ENCODE data around the gene TXNDC2. TPM values are rescaled to one million over a fixed set of nuclear protein-coding genes. Genes with fewer than 3 reads are reported as not detected.

TXNDC2 gene
- total and polyA plus RNA-seq, 2 donors (not counting 1 experiment from before 2014, with no cell fraction given): 0.15 TPM; not detected in 1

DNA sequence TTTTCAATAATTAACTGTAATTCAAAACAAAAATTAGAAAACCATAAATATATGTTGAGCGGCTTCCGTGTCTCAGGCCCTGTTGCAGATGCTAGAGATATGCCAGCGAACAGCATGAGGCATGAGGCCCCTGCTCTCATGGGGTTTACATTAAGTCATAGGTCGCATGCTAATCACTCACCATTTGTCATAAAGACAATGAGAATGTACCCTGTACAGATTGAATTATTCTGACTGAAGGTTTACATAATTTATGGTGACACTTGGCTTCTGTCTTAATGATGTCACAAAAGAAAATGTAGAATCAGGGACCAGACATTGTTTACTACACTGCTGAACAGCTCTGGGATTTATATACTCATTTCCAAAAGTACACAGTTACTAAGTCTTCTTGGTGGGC, 22.1 kb downstream of the TXNDC2 start:
- no peaks in the 10 kb centered on the region for H3K4me1 ChIP-seq (ENCODE audit: control insufficient read depth, extremely low read depth, insufficient read depth, low read length)
- no peaks in the 10 kb centered on the region for H3K79me2 ChIP-seq (ENCODE audit: control insufficient read depth, insufficient read depth, low read length)
- no peak overlapping the region for H3K4me3 ChIP-seq (replicated peaks in 1 of 4; ENCODE audit: control extremely low read depth in 1 of 4, insufficient read depth in 1 of 4, low read depth in 3 of 4, low read length in 4 of 4)
- H3K36me3 ChIP-seq (ENCODE audit: control insufficient read depth, insufficient read depth, low read length): no peaks in the 10 kb centered on the region
- no peak overlapping the region for H3K9ac ChIP-seq (ENCODE audit: insufficient read depth, low read length)
- TF ChIP-seq EZH2 (IDR thresholded peaks at IDR 0.05; ENCODE audit: low read length, missing control alignments): no peak
- TF ChIP-seq, protein P1, sequence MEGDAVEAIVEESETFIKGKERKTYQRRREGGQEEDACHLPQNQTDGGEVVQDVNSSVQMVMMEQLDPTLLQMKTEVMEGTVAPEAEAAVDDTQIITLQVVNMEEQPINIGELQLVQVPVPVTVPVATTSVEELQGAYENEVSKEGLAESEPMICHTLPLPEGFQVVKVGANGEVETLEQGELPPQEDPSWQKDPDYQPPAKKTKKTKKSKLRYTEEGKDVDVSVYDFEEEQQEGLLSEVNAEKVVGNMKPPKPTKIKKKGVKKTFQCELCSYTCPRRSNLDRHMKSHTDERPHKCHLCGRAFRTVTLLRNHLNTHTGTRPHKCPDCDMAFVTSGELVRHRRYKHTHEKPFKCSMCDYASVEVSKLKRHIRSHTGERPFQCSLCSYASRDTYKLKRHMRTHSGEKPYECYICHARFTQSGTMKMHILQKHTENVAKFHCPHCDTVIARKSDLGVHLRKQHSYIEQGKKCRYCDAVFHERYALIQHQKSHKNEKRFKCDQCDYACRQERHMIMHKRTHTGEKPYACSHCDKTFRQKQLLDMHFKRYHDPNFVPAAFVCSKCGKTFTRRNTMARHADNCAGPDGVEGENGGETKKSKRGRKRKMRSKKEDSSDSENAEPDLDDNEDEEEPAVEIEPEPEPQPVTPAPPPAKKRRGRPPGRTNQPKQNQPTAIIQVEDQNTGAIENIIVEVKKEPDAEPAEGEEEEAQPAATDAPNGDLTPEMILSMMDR (conservative IDR thresholded peaks at IDR 0.05 in 1 of 2, IDR thresholded peaks at IDR 0.05 in 1 of 2; ENCODE audit: low read depth in 1 of 2, low read length in 2 of 2): no peak
- no peak overlapping the region for H3K27ac ChIP-seq (ENCODE audit: insufficient read depth, low read length)
- no peak for DNase-seq (ENCODE audit: low read depth in 2 of 2)
- H3K4me2 ChIP-seq (ENCODE audit: extremely low read depth, insufficient read depth, low read length): no peak overlapping the region
- H3K27me3 ChIP-seq (ENCODE audit: control insufficient read depth, insufficient read depth, low read length): peaks cover 6% of the 10 kb centered on the region
- no peaks in the 10 kb centered on the region for H4K20me1 ChIP-seq (ENCODE audit: control insufficient read depth, extremely low read depth, insufficient read depth, low read length)
- no peaks in the 10 kb centered on the region for H3K9me3 ChIP-seq (ENCODE audit: control insufficient read depth, insufficient read depth, low read depth, low read length)
- no peak overlapping the region for H2AFZ ChIP-seq (ENCODE audit: low read length)

DNA sequence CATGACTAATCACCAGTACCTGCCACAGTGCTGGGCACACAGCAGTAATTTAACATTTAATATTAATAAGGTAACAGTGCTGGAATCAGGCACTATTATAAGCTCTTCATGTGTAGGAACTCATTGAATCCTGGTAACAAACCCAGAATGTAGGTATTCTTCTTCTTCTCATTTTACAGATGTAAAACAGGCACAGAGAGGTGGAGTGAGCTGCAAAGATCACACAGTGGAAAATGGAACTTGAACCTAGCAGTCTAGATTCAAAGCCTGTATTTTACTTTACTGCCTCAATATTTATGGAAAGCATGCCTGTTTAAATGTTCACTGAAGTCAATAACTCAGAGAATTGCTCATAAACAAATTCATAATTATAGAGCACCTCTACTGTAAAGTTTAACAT, 24.3 kb downstream of the TXNDC2 start:
- Histone ChIP-seq H2AFZ (ENCODE audit: low read length) (no peak overlapping the region), H3K79me2 (ENCODE audit: control insufficient read depth, insufficient read depth, low read length) (peaks cover 11% of the 10 kb centered on the region), H3K4me1 (ENCODE audit: control insufficient read depth, extremely low read depth, insufficient read depth, low read length) (no peaks in the 10 kb centered on the region), H3K9me3 (ENCODE audit: control insufficient read depth, insufficient read depth, low read depth, low read length) (no peaks in the 10 kb centered on the region), H4K20me1 (ENCODE audit: control insufficient read depth, extremely low read depth, insufficient read depth, low read length) (no peaks in the 10 kb centered on the region), H3K36me3 (ENCODE audit: control insufficient read depth, insufficient read depth, low read length) (no peaks in the 10 kb centered on the region), H3K27ac (ENCODE audit: insufficient read depth, low read length) (no peak overlapping the region), H3K4me2 (ENCODE audit: extremely low read depth, insufficient read depth, low read length) (no peak overlapping the region), H3K27me3 (ENCODE audit: control insufficient read depth, insufficient read depth, low read length) (peaks cover 6% of the 10 kb centered on the region), H3K9ac (ENCODE audit: insufficient read depth, low read length) (no peak overlapping the region), H3K4me3 (replicated peaks in 1 of 4; ENCODE audit: control extremely low read depth in 1 of 4, insufficient read depth in 1 of 4, low read depth in 3 of 4, low read length in 4 of 4) (no peak overlapping the region)
- DNase-seq (ENCODE audit: low read depth in 2 of 2): no peak
- TF ChIP-seq, protein P1 (conservative IDR thresholded peaks at IDR 0.05 in 1 of 2, IDR thresholded peaks at IDR 0.05 in 1 of 2; ENCODE audit: low read depth in 1 of 2, low read length in 2 of 2): no peak
- TF ChIP-seq EZH2 (IDR thresholded peaks at IDR 0.05; ENCODE audit: low read length, missing control alignments): no peak

DNA sequence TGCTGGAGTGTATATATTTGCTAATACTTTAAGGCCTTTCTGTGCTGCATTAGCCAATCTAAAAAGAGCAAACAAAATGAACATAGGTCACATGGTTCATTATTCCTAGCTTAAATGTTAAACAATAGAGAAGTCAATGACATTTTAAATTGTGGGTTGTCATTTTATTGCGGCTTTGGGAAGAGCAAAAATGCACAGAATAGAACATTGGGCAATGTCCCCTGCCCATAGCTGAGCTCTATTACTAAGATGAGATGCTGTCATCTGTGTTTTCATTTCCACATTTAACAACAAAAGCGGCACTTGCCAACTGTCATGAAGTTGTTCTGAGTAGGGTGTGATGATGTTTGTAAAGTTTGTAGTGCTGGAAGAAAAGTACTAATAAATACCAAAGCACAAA, 24.9 kb downstream of the TXNDC2 start:
- Histone ChIP-seq H3K9ac (ENCODE audit: insufficient read depth, low read length) (no peak overlapping the region), H3K9me3 (ENCODE audit: control insufficient read depth, insufficient read depth, low read depth, low read length) (no peaks in the 10 kb centered on the region), H3K4me3 (replicated peaks in 1 of 4; ENCODE audit: control extremely low read depth in 1 of 4, insufficient read depth in 1 of 4, low read depth in 3 of 4, low read length in 4 of 4) (no peak overlapping the region), H3K27ac (ENCODE audit: insufficient read depth, low read length) (no peak overlapping the region), H2AFZ (ENCODE audit: low read length) (no peak overlapping the region), H3K36me3 (ENCODE audit: control insufficient read depth, insufficient read depth, low read length) (no peaks in the 10 kb centered on the region), H3K79me2 (ENCODE audit: control insufficient read depth, insufficient read depth, low read length) (peaks cover 17% of the 10 kb centered on the region), H3K4me1 (ENCODE audit: control insufficient read depth, extremely low read depth, insufficient read depth, low read length) (no peaks in the 10 kb centered on the region), H3K4me2 (ENCODE audit: extremely low read depth, insufficient read depth, low read length) (no peak overlapping the region), H4K20me1 (ENCODE audit: control insufficient read depth, extremely low read depth, insufficient read depth, low read length) (peaks cover 2% of the 10 kb centered on the region), H3K27me3 (ENCODE audit: control insufficient read depth, insufficient read depth, low read length) (peaks cover 6% of the 10 kb centered on the region)
- DNase-seq (ENCODE audit: low read depth in 2 of 2): no peak
- TF ChIP-seq, protein P1 (conservative IDR thresholded peaks at IDR 0.05 in 1 of 2, IDR thresholded peaks at IDR 0.05 in 1 of 2; ENCODE audit: low read depth in 1 of 2, low read length in 2 of 2): no peak
- no peak for TF ChIP-seq EZH2 (IDR thresholded peaks at IDR 0.05; ENCODE audit: low read length, missing control alignments)
